HEK293 (cell line): ENCODE data around the gene CEP85.

Experiments used
- CTCF ChIA-PET: fragments of 350-600 bp; formaldehyde crosslinking; extraction: SDS; loops from one replicate; lab custom pipeline; 2021; ENCODE audit warnings: antibody characterized with exemption; lab: Yijun Ruan, JAX
- POLR2A ChIA-PET: fragments of 300-600 bp; formaldehyde crosslinking; extraction: SDS; loops from one replicate; lab custom pipeline; 2020; ENCODE audit warnings: antibody characterized with exemption, inconsistent platforms; lab: Yijun Ruan, JAX
- H3K27ac ChIP-seq: fragments of 200-500 bp; sonication (Bioruptor generic); 2 replicates; pipeline ENCODE4 v1.5.1; 2014; ENCODE audit warnings: low read depth, low read length, control low read depth, inconsistent platforms; ENCODE audit errors: extremely low read depth
- H3K36me3 ChIP-seq, 2 experiments: fragments of 200-500 bp in 1 of 2; sonication (Bioruptor generic) in 1 of 2; 1 replicate in 1 of 2; 2 replicates in 1 of 2; pipeline ENCODE4 v1.5.1; 2014 to 2017; ENCODE audit warnings: inconsistent platforms in 2 of 2, low read length in 2 of 2; ENCODE audit not compliant: control insufficient read depth in 2 of 2, insufficient read depth in 1 of 2
- H3K4me1 ChIP-seq: fragments of 200-500 bp; sonication (Bioruptor generic); 2 replicates; pipeline ENCODE4 v1.5.1; 2014; ENCODE audit warnings: mild to moderate bottlenecking, low read length, inconsistent platforms; ENCODE audit not compliant: control insufficient read depth, insufficient read depth
- H3K4me3 ChIP-seq: 2 replicates; pipeline ENCODE4 v1.5.1; 2011; ENCODE audit warnings: low read depth, mild to moderate bottlenecking, control low read depth, low read length, moderate library complexity
- H3K9me3 ChIP-seq: fragments of 200-500 bp; sonication (Bioruptor generic); 2 replicates; pipeline ENCODE4 v1.5.1; 2014; ENCODE audit warnings: low read depth, low read length, inconsistent platforms; ENCODE audit not compliant: control insufficient read depth, insufficient read depth
- GFI1B ChIP-seq: fragments of 450-650 bp; formaldehyde crosslinking; IDR thresholded peaks from 2 replicates; pipeline ENCODE4 v1.5.1; 2016; ENCODE audit warnings: missing biosample characterization, missing genetic modification characterization
- GLIS1 ChIP-seq: fragments of 450-650 bp; formaldehyde crosslinking; IDR thresholded peaks from 2 replicates; pipeline ENCODE4 v1.5.1; 2016; ENCODE audit warnings: missing biosample characterization, missing genetic modification characterization
- HOXC10 ChIP-seq: sonication (generic); formaldehyde crosslinking; IDR thresholded peaks from 2 replicates; pipeline ENCODE4 v1.8.1; 2023; ENCODE audit warnings: mild to moderate bottlenecking, missing genetic modification reagents
- KLF9 ChIP-seq: fragments of 450-650 bp; formaldehyde crosslinking; IDR thresholded peaks from 2 replicates; pipeline ENCODE4 v1.5.1; 2016; ENCODE audit warnings: missing biosample characterization, missing genetic modification characterization, low read depth
- PATZ1 ChIP-seq: fragments of 450-650 bp; formaldehyde crosslinking; IDR thresholded peaks from 2 replicates; pipeline ENCODE4 v1.5.1; 2016; ENCODE audit warnings: missing biosample characterization, missing genetic modification characterization
- PRDM10 ChIP-seq: fragments of 450-650 bp; formaldehyde crosslinking; IDR thresholded peaks from 2 replicates; pipeline ENCODE4 v1.5.1; 2016; ENCODE audit warnings: missing biosample characterization, missing genetic modification characterization
- SCRT2 ChIP-seq: fragments of 450-650 bp; formaldehyde crosslinking; IDR thresholded peaks from 2 replicates; pipeline ENCODE4 v1.5.1; 2016; ENCODE audit warnings: missing biosample characterization, missing genetic modification characterization
- ZBTB1 ChIP-seq: fragments of 450-650 bp; formaldehyde crosslinking; IDR thresholded peaks from 2 replicates; pipeline ENCODE4 v1.5.1; 2016; ENCODE audit warnings: missing biosample characterization, missing genetic modification characterization
- ZBTB20 ChIP-seq: fragments of 450-650 bp; formaldehyde crosslinking; IDR thresholded peaks from 2 replicates; pipeline ENCODE4 v1.5.1; 2016; ENCODE audit warnings: missing biosample characterization, missing genetic modification characterization
- ZBTB48 ChIP-seq: fragments of 450-650 bp; formaldehyde crosslinking; IDR thresholded peaks from 2 replicates; pipeline ENCODE4 v1.5.1; 2016; ENCODE audit warnings: missing biosample characterization, missing genetic modification characterization
- ZFHX2 ChIP-seq: fragments of 450-650 bp; formaldehyde crosslinking; conservative IDR thresholded peaks from 2 replicates; pipeline ENCODE4 v1.5.1; 2016; ENCODE audit warnings: missing biosample characterization, missing genetic modification characterization
- ZNF114 ChIP-seq: fragments of 450-650 bp; formaldehyde crosslinking; IDR thresholded peaks from 2 replicates; pipeline ENCODE4 v1.5.0; 2017; ENCODE audit warnings: missing biosample characterization, missing genetic modification characterization
- ZNF175 ChIP-seq: fragments of 450-650 bp; formaldehyde crosslinking; IDR thresholded peaks from 2 replicates; pipeline ENCODE4 v1.5.1; 2016; ENCODE audit warnings: missing biosample characterization, missing genetic modification characterization
- ZNF211 ChIP-seq: fragments of 450-650 bp; formaldehyde crosslinking; IDR thresholded peaks from 2 replicates; pipeline ENCODE4 v1.5.1; 2016; ENCODE audit warnings: low read depth, missing biosample characterization, missing genetic modification characterization
- ZNF214 ChIP-seq: fragments of 450-650 bp; formaldehyde crosslinking; IDR thresholded peaks from 2 replicates; pipeline ENCODE4 v1.5.1; 2017; ENCODE audit warnings: missing biosample characterization, mild to moderate bottlenecking, missing genetic modification characterization, borderline replicate concordance
- ZNF24 ChIP-seq: fragments of 450-650 bp; formaldehyde crosslinking; IDR thresholded peaks from 2 replicates; pipeline ENCODE4 v1.5.1; 2016; ENCODE audit warnings: missing biosample characterization, missing genetic modification characterization
- ZNF394 ChIP-seq: fragments of 450-650 bp; formaldehyde crosslinking; IDR thresholded peaks from 2 replicates; pipeline ENCODE4 v1.5.1; 2016; ENCODE audit warnings: missing biosample characterization, missing genetic modification characterization, mild to moderate bottlenecking, moderate library complexity, borderline replicate concordance
- ZNF585B ChIP-seq: fragments of 450-650 bp; formaldehyde crosslinking; IDR thresholded peaks from 2 replicates; pipeline ENCODE4 v1.5.1; 2016; ENCODE audit warnings: missing biosample characterization, missing genetic modification characterization
- ZNF692 ChIP-seq: fragments of 450-650 bp; formaldehyde crosslinking; IDR thresholded peaks from 2 replicates; pipeline ENCODE4 v1.5.1; 2016; ENCODE audit warnings: missing biosample characterization, missing genetic modification characterization
- ZNF707 ChIP-seq: fragments of 450-650 bp; formaldehyde crosslinking; IDR thresholded peaks from 2 replicates; pipeline ENCODE4 v1.5.1; 2016; ENCODE audit warnings: missing biosample characterization, missing genetic modification characterization
- ZNF747 ChIP-seq: fragments of 450-650 bp; formaldehyde crosslinking; IDR thresholded peaks from 2 replicates; pipeline ENCODE4 v1.5.1; 2016; ENCODE audit warnings: missing biosample characterization, missing genetic modification characterization
- TF ChIP-seq, protein P1 (sequence below): fragments of 450-650 bp; formaldehyde crosslinking; IDR thresholded peaks from 2 replicates; pipeline ENCODE4 v1.5.1; 2016; ENCODE audit warnings: missing biosample characterization, missing genetic modification characterization, low read depth
- TF ChIP-seq, protein P2 (sequence below): fragments of 450-650 bp; formaldehyde crosslinking; IDR thresholded peaks from 2 replicates; pipeline ENCODE4 v1.5.1; 2016; ENCODE audit warnings: missing biosample characterization, missing genetic modification characterization
- TF ChIP-seq, protein P3 (sequence below): fragments of 450-650 bp; formaldehyde crosslinking; IDR thresholded peaks from 2 replicates; pipeline ENCODE4 v1.5.1; 2016; ENCODE audit warnings: missing biosample characterization, missing genetic modification characterization, borderline replicate concordance
- TF ChIP-seq, protein P4 (sequence below): fragments of 450-650 bp; formaldehyde crosslinking; IDR thresholded peaks from 2 replicates; pipeline ENCODE4 v1.5.1; 2016; ENCODE audit warnings: missing biosample characterization, missing genetic modification characterization

Gene CEP85

DNA sequence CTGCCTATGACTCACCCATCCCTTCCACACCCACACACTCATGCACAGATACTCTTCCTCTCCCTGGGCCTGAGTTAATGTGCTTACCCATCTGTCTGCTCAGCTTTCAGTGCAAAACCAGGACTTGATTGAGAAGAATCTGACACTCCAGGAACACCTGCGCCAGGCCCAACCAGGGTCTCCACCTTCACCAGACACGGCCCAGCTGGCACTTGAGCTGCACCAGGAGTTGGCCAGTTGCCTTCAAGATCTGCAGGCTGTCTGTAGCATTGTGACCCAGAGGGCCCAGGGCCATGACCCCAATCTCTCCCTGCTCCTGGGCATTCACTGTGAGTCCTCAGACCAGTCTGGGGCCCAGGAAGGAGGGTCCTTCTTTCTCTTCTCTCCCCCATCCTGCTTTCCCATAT lies 42.4 kb downstream of the CEP85 start:
- Histone ChIP-seq H3K4me1 (0 out of 2 replicates have a peak, but pooled peaks cover 3% of the 10 kb centered on the region), H3K9me3 (no peaks in the 10 kb centered on the region), H3K36me3 (peaks cover 8 to 71% of the 10 kb centered on the region in 2 experiments; a peak in 1 of 3 replicates), H3K4me3 (no peak overlapping the region), H3K27ac (peak overlapping the region; percentile 0; the same call in 1 of the 2 replicates)
- CTCF ChIA-PET, result interaction anchor here (0.6 to 5.1 kb wide), 27 partner anchors 9 to 242 kb away, joined by 3 to 50 read pairs (median 5); partner anchors contain the start of genes CD52 and UBXN11
- POLR2A ChIA-PET, result interaction anchor here (1.0 kb wide), 1 partner anchor 41 kb away, joined by 4 read pairs; no protein-coding TSS in a partner anchor
- TF ChIP-seq ZNF707 (tag by site-specific recombination) (no peak), SCRT2 (tag by site-specific recombination) (no peak; the same call in 1 of the 2 replicates), ZBTB1 (tag by site-specific recombination) (no peak), ZNF175 (tag by site-specific recombination) (no peak), ZNF692 (tag by site-specific recombination) (no peak), PRDM10 (peak; percentile 72; the same call in 1 of the 2 replicates), PATZ1 (no peak), ZBTB20 (no peak), ZBTB48 (tag by site-specific recombination) (0 out of 2 replicates have a peak, but pooled peaks have one; percentile 74), ZNF214 (tag by site-specific recombination) (no peak), ZNF211 (no peak), ZNF114 (no peak), GFI1B (tag by site-specific recombination) (no peak), GLIS1 (tag by site-specific recombination) (no peak), ZNF747 (tag by site-specific recombination) (no peak), ZNF394 (tag by site-specific recombination) (peak; percentile 74; the same call in 1 of the 2 replicates), ZFHX2 (tag by site-specific recombination) (peak; percentile 91), ZNF24 (tag by site-specific recombination) (no peak), KLF9 (peak; percentile 49; the same call in 1 of the 2 replicates), ZNF585B (tag by site-specific recombination) (no peak), HOXC10 (no peak)
- TF ChIP-seq, protein P1, sequence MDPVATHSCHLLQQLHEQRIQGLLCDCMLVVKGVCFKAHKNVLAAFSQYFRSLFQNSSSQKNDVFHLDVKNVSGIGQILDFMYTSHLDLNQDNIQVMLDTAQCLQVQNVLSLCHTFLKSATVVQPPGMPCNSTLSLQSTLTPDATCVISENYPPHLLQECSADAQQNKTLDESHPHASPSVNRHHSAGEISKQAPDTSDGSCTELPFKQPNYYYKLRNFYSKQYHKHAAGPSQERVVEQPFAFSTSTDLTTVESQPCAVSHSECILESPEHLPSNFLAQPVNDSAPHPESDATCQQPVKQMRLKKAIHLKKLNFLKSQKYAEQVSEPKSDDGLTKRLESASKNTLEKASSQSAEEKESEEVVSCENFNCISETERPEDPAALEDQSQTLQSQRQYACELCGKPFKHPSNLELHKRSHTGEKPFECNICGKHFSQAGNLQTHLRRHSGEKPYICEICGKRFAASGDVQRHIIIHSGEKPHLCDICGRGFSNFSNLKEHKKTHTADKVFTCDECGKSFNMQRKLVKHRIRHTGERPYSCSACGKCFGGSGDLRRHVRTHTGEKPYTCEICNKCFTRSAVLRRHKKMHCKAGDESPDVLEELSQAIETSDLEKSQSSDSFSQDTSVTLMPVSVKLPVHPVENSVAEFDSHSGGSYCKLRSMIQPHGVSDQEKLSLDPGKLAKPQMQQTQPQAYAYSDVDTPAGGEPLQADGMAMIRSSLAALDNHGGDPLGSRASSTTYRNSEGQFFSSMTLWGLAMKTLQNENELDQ, result no peak
- TF ChIP-seq, protein P2, sequence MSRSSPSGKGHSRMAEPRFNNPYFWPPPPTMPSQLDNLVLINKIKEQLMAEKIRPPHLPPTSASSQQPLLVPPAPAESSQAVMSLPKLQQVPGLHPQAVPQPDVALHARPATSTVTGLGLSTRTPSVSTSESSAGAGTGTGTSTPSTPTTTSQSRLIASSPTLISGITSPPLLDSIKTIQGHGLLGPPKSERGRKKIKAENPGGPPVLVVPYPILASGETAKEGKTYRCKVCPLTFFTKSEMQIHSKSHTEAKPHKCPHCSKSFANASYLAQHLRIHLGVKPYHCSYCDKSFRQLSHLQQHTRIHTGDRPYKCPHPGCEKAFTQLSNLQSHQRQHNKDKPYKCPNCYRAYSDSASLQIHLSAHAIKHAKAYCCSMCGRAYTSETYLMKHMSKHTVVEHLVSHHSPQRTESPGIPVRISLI (tag by site-specific recombination), result no peak
- TF ChIP-seq, protein P3, sequence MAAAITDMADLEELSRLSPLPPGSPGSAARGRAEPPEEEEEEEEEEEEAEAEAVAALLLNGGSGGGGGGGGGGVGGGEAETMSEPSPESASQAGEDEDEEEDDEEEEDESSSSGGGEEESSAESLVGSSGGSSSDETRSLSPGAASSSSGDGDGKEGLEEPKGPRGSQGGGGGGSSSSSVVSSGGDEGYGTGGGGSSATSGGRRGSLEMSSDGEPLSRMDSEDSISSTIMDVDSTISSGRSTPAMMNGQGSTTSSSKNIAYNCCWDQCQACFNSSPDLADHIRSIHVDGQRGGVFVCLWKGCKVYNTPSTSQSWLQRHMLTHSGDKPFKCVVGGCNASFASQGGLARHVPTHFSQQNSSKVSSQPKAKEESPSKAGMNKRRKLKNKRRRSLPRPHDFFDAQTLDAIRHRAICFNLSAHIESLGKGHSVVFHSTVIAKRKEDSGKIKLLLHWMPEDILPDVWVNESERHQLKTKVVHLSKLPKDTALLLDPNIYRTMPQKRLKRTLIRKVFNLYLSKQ (tag by site-specific recombination), result no peak
- TF ChIP-seq, protein P4, sequence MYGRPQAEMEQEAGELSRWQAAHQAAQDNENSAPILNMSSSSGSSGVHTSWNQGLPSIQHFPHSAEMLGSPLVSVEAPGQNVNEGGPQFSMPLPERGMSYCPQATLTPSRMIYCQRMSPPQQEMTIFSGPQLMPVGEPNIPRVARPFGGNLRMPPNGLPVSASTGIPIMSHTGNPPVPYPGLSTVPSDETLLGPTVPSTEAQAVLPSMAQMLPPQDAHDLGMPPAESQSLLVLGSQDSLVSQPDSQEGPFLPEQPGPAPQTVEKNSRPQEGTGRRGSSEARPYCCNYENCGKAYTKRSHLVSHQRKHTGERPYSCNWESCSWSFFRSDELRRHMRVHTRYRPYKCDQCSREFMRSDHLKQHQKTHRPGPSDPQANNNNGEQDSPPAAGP (tag by site-specific recombination), result peak; percentile 93; the same call in 1 of the 2 replicates
